Measurements from ENCODE around the gene PRDM15. TPM values are rescaled to one million over a fixed set of nuclear protein-coding genes. Genes with fewer than 3 reads are reported as not detected.
A peak's percentile ranks its signal among the peaks of the same experiment; 100 is the strongest.

PRDM15 gene
- total RNA-seq, 1 donor from 2014 or later = 2.9 TPM

- peaks cover 8% of the 10 kb centered on the region for H3K36me3 ChIP-seq
These were observed 6.3 kb upstream of the PRDM15 start for GRCh38 chr21:41885341-41886024.

GRCh38 chr21:41884501-41885030, 5.4 kb upstream of the PRDM15 start:
- peaks cover 6% of the 10 kb centered on the region for H3K4me1 ChIP-seq
- no peak overlapping the region for H3K4me3 ChIP-seq
- no peak overlapping the region for H3K27ac ChIP-seq (replicated peaks)
- no peaks in the 10 kb centered on the region for H3K27me3 ChIP-seq (ENCODE audit: low read depth)
- no peaks in the 10 kb centered on the region for H3K9me3 ChIP-seq (replicated peaks)
- peaks cover 8% of the 10 kb centered on the region for H3K36me3 ChIP-seq
- no peak for DNase-seq
- no peak for TF ChIP-seq CTCF (IDR thresholded peaks at IDR 0.05; ENCODE audit: borderline replicate concordance)
- intact Hi-C loops (cut with micrococcal nuclease) = no loop called here

More at GRCh38 chr21:41885341-41886024, 6.3 kb upstream of the PRDM15 start:
- Histone ChIP-seq H3K4me1 (no peaks in the 10 kb centered on the region), H3K4me3 (no peak overlapping the region), H3K9me3 (replicated peaks) (no peaks in the 10 kb centered on the region), H3K27ac (replicated peaks) (no peak overlapping the region), H3K27me3 (ENCODE audit: low read depth) (no peaks in the 10 kb centered on the region)
- TF ChIP-seq CTCF (IDR thresholded peaks at IDR 0.05; ENCODE audit: borderline replicate concordance) = no peak
- no peak for DNase-seq
- intact Hi-C loops (cut with micrococcal nuclease) = no loop called here

GRCh38 chr21:41883582-41883981, 4.4 kb upstream of the PRDM15 start:
- Histone ChIP-seq H3K27ac (replicated peaks) (no peak overlapping the region), H3K36me3 (peaks cover 6% of the 10 kb centered on the region), H3K4me1 (peaks cover 7% of the 10 kb centered on the region), H3K27me3 (ENCODE audit: low read depth) (no peaks in the 10 kb centered on the region), H3K9me3 (replicated peaks) (no peaks in the 10 kb centered on the region), H3K4me3 (no peak overlapping the region)
- no peak for TF ChIP-seq CTCF (IDR thresholded peaks at IDR 0.05; ENCODE audit: borderline replicate concordance)
- intact Hi-C loops (cut with micrococcal nuclease) = no loop called here
- DNase-seq = no peak

GRCh38 chr21:41881051-41881450, 1.9 kb upstream of the PRDM15 start:
- TF ChIP-seq CTCF (IDR thresholded peaks at IDR 0.05; ENCODE audit: borderline replicate concordance) = no peak
- DNase-seq = no peak
- no peaks in the 10 kb centered on the region for H3K27me3 ChIP-seq (ENCODE audit: low read depth)
- no peaks in the 10 kb centered on the region for H3K9me3 ChIP-seq (replicated peaks)
- H3K27ac ChIP-seq (replicated peaks) = no peak overlapping the region
- H3K36me3 ChIP-seq = no peaks in the 10 kb centered on the region
- peaks cover 22% of the 10 kb centered on the region for H3K4me1 ChIP-seq
- no peak overlapping the region for H3K4me3 ChIP-seq
- intact Hi-C loops (cut with micrococcal nuclease) = no loop called here

- intact Hi-C loops (cut with micrococcal nuclease) = no loop called here
- no peaks in the 10 kb centered on the region for H3K27me3 ChIP-seq (ENCODE audit: low read depth)
- H3K4me1 ChIP-seq = peaks cover 22% of the 10 kb centered on the region
- no peaks in the 10 kb centered on the region for H3K9me3 ChIP-seq (replicated peaks)
- H3K36me3 ChIP-seq = no peaks in the 10 kb centered on the region
- no peak for DNase-seq
- no peak overlapping the region for H3K27ac ChIP-seq (replicated peaks)
- peak overlapping the region; percentile 92 for H3K4me3 ChIP-seq
- TF ChIP-seq CTCF (IDR thresholded peaks at IDR 0.05; ENCODE audit: borderline replicate concordance) = no peak
These were observed 1.0 kb upstream of the PRDM15 start for GRCh38 chr21:41880153-41880552.
